ENCODE data around the gene ARFGEF3.

DNA sequence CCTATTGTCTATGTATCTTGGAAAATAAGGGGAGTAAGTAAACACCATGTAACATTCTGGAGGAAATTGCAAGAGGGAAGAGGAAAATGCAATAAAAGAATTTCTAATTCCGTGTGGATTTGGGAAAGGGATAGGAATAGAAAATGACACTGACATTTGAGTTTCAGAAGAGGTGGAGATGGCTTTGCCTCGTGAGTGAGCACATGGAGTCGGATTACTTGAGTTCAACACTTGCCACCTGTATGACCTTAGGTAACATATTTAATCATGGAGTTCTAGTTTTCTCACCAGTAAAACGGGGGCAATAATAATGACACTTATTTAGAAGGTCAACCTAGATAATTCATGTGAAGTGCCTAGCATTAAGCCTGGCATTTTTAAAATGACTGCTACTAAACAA lies 67.3 kb downstream of the ARFGEF3 start:
- TF ChIP-seq, protein P1, sequence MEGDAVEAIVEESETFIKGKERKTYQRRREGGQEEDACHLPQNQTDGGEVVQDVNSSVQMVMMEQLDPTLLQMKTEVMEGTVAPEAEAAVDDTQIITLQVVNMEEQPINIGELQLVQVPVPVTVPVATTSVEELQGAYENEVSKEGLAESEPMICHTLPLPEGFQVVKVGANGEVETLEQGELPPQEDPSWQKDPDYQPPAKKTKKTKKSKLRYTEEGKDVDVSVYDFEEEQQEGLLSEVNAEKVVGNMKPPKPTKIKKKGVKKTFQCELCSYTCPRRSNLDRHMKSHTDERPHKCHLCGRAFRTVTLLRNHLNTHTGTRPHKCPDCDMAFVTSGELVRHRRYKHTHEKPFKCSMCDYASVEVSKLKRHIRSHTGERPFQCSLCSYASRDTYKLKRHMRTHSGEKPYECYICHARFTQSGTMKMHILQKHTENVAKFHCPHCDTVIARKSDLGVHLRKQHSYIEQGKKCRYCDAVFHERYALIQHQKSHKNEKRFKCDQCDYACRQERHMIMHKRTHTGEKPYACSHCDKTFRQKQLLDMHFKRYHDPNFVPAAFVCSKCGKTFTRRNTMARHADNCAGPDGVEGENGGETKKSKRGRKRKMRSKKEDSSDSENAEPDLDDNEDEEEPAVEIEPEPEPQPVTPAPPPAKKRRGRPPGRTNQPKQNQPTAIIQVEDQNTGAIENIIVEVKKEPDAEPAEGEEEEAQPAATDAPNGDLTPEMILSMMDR (IDR thresholded peaks at IDR 0.05; ENCODE audit: low read depth, low read length): no peak
- TF ChIP-seq EZH2phosphoT487 (IDR thresholded peaks at IDR 0.05; ENCODE audit: low read depth): no peak
